HL-60 (cell line): ENCODE measurements around the gene SH3RF3.

Experiments
- GABPA ChIP-seq: IDR thresholded peaks from 2 replicates; pipeline ENCODE4 v1.6.1; 2012; ENCODE audit warnings: low read depth
- POLR2AphosphoS5 ChIP-seq: IDR thresholded peaks from 2 replicates; pipeline ENCODE4 v1.6.1; 2012; ENCODE audit warnings: low read depth
- SPI1 ChIP-seq: IDR thresholded peaks from 2 replicates; pipeline ENCODE4 v1.6.1; 2012; ENCODE audit warnings: low read depth, mild to moderate bottlenecking, borderline replicate concordance
- TF ChIP-seq, protein P1 (sequence below): IDR thresholded peaks from one replicate; pipeline ENCODE4 v1.5.1; 2011; ENCODE audit warnings: low read length, control low read depth, inconsistent platforms; ENCODE audit not compliant: insufficient read depth
- TF ChIP-seq, protein P2 (sequence below): IDR thresholded peaks from 2 replicates; pipeline ENCODE4 v1.6.1; 2012; ENCODE audit warnings: low read depth; ENCODE audit not compliant: insufficient replicate concordance

DNA sequence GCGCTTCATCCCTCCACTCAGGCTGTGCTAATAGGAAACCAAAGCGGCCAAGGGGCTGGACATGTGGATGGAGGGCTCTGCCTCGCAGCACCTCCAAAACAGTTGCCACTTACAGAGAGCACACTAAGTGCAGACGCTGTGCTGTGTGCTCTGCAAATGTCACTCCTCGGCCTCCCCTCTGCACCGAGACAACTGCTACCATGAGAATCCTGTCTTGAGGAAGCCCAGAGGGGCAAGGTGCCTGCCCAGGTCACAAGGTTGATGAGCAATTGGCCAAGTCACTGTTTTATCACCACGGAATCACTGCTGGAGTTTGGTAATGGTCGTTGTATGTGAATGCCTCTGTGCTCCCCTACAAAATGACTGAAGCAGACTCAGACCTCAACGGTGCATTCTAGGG lies 352.6 kb downstream of the SH3RF3 start:
- TF ChIP-seq GABPA (no peak), POLR2AphosphoS5 (no peak), SPI1 (no peak)
- TF ChIP-seq, protein P1, sequence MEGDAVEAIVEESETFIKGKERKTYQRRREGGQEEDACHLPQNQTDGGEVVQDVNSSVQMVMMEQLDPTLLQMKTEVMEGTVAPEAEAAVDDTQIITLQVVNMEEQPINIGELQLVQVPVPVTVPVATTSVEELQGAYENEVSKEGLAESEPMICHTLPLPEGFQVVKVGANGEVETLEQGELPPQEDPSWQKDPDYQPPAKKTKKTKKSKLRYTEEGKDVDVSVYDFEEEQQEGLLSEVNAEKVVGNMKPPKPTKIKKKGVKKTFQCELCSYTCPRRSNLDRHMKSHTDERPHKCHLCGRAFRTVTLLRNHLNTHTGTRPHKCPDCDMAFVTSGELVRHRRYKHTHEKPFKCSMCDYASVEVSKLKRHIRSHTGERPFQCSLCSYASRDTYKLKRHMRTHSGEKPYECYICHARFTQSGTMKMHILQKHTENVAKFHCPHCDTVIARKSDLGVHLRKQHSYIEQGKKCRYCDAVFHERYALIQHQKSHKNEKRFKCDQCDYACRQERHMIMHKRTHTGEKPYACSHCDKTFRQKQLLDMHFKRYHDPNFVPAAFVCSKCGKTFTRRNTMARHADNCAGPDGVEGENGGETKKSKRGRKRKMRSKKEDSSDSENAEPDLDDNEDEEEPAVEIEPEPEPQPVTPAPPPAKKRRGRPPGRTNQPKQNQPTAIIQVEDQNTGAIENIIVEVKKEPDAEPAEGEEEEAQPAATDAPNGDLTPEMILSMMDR: no peak
- TF ChIP-seq, protein P2, sequence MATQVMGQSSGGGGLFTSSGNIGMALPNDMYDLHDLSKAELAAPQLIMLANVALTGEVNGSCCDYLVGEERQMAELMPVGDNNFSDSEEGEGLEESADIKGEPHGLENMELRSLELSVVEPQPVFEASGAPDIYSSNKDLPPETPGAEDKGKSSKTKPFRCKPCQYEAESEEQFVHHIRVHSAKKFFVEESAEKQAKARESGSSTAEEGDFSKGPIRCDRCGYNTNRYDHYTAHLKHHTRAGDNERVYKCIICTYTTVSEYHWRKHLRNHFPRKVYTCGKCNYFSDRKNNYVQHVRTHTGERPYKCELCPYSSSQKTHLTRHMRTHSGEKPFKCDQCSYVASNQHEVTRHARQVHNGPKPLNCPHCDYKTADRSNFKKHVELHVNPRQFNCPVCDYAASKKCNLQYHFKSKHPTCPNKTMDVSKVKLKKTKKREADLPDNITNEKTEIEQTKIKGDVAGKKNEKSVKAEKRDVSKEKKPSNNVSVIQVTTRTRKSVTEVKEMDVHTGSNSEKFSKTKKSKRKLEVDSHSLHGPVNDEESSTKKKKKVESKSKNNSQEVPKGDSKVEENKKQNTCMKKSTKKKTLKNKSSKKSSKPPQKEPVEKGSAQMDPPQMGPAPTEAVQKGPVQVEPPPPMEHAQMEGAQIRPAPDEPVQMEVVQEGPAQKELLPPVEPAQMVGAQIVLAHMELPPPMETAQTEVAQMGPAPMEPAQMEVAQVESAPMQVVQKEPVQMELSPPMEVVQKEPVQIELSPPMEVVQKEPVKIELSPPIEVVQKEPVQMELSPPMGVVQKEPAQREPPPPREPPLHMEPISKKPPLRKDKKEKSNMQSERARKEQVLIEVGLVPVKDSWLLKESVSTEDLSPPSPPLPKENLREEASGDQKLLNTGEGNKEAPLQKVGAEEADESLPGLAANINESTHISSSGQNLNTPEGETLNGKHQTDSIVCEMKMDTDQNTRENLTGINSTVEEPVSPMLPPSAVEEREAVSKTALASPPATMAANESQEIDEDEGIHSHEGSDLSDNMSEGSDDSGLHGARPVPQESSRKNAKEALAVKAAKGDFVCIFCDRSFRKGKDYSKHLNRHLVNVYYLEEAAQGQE: no peak
